ENCODE data around the gene BRCA1.
A peak's percentile ranks its signal among the peaks of the same experiment; 100 is the strongest.

The BRCA1 gene

GRCh38 chr17:43024407-43025289 is 100.5 kb downstream of the BRCA1 start, which contains the start of gene RND2:
Gene RND2, plus strand, starts transcription at chr17:43025231. Its CDS starts 117 bp downstream, at chr17:43025348.
- peak; percentile 93 for DNase-seq (ENCODE audit: low read depth)

- DNase-seq (ENCODE audit: low read depth), result peak; percentile 48
Observed at GRCh38 chr17:43021741-43022512, 103.2 kb downstream of the BRCA1 start, which contains the start of gene VAT1. Gene VAT1, minus strand, starts transcription at chr17:43022385. Its CDS starts 63 bp downstream, at chr17:43022322.

GRCh38 chr17:43020789-43021740 is 104.1 kb downstream of the BRCA1 start:
- DNase-seq (ENCODE audit: low read depth), result peak; percentile 66

DNA sequence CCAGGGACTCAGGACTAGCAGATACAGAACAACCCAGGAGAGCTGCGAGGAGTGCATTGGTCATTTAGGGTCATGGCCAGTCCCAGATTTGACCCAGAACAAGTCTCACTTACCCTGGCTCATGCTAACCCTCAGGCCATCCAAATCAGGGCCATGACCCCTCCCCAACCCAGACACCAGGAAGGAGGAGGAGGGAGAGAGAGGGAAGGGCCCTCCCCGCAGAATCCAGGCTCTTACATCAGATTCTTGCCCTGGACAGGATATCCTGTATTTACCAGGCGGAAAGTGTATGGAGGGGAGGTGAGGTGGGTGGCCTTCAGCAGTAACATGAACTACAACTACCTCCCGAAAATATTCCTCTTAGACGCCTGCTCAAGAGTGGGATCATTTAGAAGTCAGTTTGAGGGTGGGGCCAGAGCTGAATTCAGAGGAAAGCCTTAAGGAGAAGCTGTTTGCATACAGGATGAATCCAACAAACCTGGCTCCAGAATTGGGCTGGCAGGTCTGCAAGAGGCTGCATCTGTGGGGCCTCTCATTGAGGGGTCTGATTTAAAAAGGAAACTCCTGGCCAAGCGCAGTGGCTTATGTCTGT is 105.0 kb downstream of the BRCA1 start:
- no peak for DNase-seq (ENCODE audit: low read depth)

DNA sequence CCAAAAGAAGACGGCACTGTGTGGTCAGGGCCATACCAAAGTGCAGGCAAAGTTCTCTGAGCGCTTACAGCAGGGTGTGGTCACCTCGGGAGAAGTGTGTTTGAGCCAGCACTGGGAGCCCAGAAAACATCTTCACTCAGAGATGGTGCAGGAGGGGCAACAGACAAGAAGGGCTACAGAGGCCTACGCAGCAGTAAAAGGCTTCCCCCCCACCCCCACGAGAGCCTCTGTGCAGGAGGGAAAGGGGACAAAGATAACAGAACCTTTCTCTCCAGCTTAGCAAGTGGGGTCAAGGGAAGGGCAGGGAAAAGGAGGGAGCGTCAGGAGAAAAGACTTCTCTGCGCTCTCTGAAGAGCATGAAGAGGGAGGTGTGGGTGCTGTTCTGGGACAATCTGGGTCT is 105.7 kb downstream of the BRCA1 start:
- DNase-seq (ENCODE audit: low read depth), result no peak

DNA sequence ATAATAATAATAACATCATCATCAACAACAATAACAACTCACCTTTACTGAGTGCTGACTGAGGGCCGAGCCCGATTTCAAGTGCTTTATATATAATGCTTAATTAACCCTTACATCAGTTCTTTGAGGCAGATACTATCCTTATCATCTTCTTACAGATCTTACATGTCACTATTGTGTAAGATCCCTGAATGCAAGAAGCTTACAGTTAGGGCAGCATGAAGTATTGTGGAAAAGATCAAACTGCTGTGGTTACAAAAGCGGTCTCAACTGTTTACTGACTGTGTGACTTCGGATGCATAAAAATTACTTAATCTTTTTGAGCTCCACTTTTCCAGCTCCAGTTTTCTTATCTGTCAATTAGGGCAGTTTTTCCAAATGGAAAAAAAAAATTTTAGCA is 106.2 kb downstream of the BRCA1 start:
- no peak for DNase-seq (ENCODE audit: low read depth)

DNA sequence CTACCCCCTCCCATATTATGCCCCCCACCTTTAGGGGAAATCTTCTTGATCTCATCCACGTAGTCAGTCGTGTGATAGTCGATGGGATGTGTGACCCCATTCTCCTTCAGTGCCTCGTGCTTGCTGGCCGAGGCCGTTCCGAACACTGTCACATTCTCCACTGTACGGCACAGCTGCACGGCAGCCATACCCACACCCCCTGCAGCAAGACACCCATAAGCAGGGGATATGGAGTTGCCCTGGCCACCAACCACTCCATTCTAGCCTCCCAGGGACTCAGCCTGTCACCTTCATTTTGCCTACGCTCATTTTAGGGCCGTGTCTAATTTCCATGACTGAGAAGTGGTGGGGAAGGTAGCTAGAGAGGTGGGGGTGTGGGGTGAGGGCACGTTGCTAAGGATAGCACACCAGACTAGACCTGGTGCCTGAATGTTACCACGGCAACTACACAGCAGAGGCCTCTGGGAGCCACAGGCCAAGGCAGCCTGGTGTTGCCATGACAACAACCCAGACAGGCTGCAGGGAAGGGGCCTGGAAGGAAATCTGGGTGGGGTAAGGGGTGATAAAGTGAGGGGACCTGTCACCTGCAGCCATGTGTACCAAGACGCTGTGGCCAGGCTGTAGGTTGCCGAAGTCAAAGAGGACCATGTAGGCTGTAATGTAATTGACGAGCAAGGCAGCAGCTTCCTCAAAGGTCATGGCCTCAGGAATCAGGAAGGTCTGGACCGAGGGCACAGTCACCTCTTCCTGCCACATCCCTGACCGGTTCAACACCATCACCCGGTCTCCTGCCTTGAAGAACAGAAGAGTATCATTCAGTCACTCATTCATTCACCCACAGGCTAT is 106.9 kb downstream of the BRCA1 start:
- DNase-seq (ENCODE audit: low read depth), result no peak

- no peak for DNase-seq (ENCODE audit: low read depth)
Observed at GRCh38 chr17:43016216-43016615, 108.9 kb downstream of the BRCA1 start.

DNA sequence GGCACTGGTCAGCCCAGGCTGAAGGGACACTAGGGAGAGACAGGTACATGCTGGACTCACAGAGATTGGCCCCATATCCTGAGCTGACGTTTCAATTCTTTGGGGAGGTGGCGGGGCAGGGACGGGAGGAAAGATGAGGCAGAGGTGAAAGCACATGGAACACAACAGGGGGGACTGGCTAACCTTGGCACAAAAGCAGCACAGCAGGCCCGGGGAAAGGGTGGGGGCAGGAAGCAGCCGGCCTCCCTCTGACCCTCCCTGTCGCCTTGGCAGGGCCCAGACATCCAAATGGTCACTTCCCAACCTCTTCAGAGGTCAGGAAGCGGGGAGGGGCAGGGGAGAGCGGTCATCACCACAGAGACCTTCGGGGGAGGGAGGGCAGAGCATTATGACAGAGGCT is 109.6 kb downstream of the BRCA1 start:
- no peak for DNase-seq (ENCODE audit: low read depth)

DNA sequence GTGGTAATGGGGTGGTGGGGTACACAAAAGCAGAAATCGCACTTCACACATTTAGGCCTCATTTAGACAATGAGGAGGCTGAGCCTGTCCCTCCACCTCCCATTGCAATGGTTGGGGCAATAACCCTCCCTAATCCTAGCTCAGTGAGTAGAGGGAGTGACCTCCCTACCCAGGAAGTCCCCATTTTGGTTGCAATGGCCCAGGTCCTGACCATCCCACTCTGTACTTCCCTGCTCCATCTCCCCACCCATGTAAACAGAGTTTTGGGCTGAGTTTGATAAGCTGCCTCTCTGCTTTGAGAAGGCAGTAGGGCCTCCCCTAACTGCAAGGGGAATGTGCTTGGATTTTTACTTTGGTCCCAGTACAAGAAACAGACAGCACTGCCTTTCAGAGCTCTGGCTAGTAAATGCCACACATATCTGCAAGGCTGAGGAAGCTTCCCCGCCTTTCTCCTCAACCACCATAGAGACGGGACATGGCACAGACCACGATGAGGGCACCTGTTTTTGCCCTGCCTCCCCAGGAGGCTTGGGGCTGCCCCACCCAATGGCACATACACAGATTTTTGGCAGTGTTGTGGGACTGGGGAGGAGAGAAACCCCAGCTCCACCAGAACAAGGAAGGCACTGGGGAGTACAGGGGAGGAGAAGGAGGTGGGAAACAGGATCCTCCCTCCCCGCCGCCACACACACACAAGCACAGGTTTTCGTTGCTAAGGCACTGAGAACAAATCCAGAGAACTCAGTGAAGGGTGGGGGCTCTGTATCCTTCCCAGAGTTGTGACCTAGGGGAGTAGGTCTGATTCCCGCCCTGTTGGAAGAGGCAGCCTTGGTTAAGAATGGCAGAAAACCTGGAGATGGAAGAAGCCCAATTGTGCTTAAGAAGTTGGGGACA is 110.3 kb downstream of the BRCA1 start:
- no peak for DNase-seq (ENCODE audit: low read depth)

GRCh38 chr17:43014020-43014648 is 111.0 kb downstream of the BRCA1 start:
- no peak for DNase-seq (ENCODE audit: low read depth)

DNA sequence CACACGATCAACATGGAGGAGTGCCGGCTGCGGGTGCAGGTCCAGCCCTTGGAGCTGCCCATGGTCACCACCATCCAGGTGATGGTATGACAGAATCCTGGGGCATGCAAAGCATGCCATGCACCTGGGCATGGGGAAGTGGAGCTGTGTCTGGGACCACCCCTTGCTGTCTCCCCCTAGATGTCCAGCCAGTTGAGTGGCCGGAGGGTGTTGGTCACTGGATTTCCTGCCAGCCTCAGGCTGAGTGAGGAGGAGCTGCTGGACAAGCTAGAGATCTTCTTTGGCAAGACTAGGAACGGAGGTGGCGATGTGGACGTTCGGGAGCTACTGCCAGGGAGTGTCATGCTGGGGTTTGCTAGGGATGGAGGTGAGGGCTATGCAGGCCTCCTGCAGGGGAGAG is 111.9 kb downstream of the BRCA1 start:
- DNase-seq (ENCODE audit: low read depth), result no peak

DNA sequence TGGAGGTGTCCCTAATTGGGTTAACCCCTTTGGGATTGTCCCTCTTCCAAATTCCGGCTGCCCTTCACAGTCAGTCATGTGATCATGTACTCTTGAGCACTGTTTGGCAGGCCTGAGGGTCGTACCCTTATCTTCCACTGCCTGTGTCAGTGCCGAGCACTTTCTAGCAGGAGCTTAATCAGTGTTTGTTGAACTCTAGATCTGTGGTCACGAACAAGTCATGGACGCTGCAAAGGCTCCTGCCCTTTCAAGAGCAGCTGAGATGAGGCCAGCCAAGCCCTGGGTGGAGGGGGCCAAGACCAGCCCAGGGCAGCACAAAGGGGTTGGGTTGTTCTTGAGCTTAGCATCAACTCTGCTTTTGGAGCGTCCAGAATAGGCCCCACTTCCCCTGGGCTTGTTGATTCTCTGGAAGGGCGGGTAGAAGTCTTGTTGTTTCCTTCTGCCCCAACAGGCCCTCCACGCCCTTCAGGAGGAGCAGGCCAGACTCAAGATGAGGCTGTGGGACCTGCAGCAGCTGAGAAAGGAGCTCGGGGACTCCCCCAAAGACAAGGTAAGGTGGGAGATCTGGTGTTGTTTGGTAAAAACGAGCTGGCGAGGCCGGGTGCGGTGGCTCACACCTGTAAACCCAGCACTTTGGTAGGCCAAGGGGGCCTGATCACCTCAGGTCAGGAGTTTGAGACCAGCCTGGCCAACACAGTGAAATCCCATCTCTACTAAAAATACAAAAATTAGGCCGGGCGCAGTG is 113.3 kb downstream of the BRCA1 start:
- no peak for DNase-seq (ENCODE audit: low read depth)

GRCh38 chr17:43010667-43011308 is 114.4 kb downstream of the BRCA1 start:
- no peak for DNase-seq (ENCODE audit: low read depth)

DNA sequence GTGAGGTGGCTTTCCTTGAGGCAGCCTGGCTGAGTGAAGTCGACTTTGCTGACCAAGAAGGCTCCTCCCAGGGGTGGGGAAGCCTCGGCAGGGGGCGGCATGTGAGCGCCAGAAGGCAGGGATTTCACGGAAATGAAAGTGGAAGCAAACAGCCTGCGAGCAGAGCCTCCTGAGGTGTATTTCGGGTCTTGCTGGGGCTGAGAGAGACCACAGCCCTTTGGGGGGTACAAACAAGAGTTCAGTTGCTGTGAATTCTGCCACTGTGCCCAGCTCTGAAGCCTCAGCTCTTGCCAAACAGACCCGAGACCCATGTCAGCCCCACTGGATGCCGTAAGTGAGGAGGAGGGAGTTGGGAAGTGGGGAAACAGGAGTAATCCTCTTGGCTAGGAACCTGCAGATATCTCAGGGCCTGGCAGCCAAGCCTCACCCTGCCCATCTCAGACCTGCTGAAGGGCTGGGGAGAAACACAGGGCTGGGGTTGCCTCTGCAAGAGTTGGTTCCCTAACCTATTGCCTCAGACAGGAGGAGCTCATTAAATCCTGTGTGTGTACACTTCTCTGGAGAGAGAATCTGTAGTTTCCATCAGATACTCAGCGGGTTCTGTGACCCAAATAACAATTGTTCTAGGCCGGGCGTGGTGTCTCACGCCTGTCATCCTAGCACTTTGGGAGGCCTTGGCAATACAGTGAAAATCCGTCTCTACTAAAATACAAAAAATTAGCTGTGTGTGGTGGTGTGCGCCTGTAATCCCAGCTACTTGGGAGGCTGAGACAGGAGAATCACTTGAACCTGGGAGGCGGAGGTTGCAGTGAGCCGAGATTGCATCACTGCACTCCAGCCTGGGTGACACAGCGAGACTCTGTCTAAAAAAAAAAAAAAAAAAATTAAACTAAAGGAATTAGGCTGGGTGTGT is 118.3 kb downstream of the BRCA1 start, which contains the start of gene IFI35:
TSS of gene IFI35 (plus strand) at position 146 of the 913 bp plus-strand sequence. CDS start at position 310, 164 bp downstream.
- DNase-seq (ENCODE audit: low read depth), result peak; percentile 72

DNA sequence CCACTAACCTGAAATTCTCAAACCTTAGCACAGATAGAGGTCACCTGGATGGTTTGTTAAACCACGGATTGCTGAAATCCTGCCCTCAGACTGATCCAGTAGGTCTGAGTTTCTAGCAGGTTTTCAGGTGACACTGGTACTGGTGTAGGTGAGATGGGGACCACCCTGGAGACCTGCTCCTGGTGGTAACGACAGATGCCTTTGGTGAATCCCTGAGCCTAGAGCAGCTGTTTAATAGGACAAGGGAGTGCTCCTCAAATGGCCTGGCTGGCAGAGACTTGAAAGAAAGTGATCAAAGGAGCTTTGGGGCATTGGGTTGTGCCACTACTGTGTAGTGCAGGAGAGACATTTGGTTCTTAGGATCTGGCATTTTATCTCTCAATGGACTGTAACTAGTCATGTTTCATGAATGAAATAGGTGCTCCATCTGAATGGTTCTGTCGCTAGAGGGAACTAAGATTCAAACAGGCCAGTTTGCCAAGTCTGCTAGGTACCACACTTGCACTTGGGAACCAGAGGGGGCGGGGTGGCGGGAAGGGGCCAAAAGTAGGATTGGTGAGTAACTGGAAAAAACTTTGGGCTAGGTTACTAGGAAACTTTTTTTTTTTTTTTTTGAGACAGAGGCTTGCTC is 121.5 kb downstream of the BRCA1 start:
- no peak for DNase-seq (ENCODE audit: low read depth)
